Body of pancreas (tissue), 4 donors: Measurements from ENCODE around the gene ATP2B2.

Experiments used
- POLR2A ChIP-seq, 3 donors: fragments of 450-650 bp; IDR thresholded peaks; one replicate each; pipeline ENCODE4 v1.6.1; 2016; ENCODE audit warnings: antibody characterized with exemption in 3 of 3, mild to moderate bottlenecking in 2 of 3
- TF ChIP-seq, protein P1 (sequence below), 7 experiments: fragments of 450-650 bp in 4 of 7; fragments of 200-600 bp in 3 of 7; sonication (generic) in 3 of 7; IDR thresholded peaks; one replicate each; pipeline ENCODE4 v1.5.1; 2016 to 2019; ENCODE audit warnings: antibody characterized with exemption in 7 of 7

- TF ChIP-seq, protein P1, sequence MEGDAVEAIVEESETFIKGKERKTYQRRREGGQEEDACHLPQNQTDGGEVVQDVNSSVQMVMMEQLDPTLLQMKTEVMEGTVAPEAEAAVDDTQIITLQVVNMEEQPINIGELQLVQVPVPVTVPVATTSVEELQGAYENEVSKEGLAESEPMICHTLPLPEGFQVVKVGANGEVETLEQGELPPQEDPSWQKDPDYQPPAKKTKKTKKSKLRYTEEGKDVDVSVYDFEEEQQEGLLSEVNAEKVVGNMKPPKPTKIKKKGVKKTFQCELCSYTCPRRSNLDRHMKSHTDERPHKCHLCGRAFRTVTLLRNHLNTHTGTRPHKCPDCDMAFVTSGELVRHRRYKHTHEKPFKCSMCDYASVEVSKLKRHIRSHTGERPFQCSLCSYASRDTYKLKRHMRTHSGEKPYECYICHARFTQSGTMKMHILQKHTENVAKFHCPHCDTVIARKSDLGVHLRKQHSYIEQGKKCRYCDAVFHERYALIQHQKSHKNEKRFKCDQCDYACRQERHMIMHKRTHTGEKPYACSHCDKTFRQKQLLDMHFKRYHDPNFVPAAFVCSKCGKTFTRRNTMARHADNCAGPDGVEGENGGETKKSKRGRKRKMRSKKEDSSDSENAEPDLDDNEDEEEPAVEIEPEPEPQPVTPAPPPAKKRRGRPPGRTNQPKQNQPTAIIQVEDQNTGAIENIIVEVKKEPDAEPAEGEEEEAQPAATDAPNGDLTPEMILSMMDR (IDR thresholded peaks at IDR 0.05): no peak
- no peak for TF ChIP-seq POLR2A (IDR thresholded peaks at IDR 0.05)
These were observed 172.7 kb downstream of the ATP2B2 start for GRCh38 chr3:10332481-10333348.
